Lung (tissue), 12 donors: ENCODE measurements around the gene DOP1A. TPM values are rescaled to one million over a fixed set of nuclear protein-coding genes. Genes with fewer than 3 reads are reported as not detected.

Experiments used
- ATAC-seq: fragments of 200-7000 bp; cut with Tn5 transposase; one replicate; pipeline ENCODE4 v1.9.1; 2020; ENCODE audit warnings: moderate number of reproducible peaks; ENCODE audit not compliant: insufficient read depth, low FRiP score
- DNase-seq, 3 donors: peaks; one replicate each; pipeline ENCODE4 v3.0.0-alpha.2; 2013 to 2017
- H3K27ac ChIP-seq, 2 donors: one replicate each; pipeline ENCODE4 v1.5.1; 2013; ENCODE audit warnings: mild to moderate bottlenecking in 2 of 2, moderate library complexity in 2 of 2, control low read depth in 1 of 2, inconsistent platforms in 1 of 2, low read depth in 1 of 2, low read length in 1 of 2
- H3K27me3 ChIP-seq, 3 donors: one replicate each; pipeline ENCODE4 v1.5.1; 2013; ENCODE audit warnings: low read length in 2 of 3; ENCODE audit not compliant: control insufficient read depth in 3 of 3, insufficient read depth in 3 of 3
- H3K36me3 ChIP-seq, 4 donors: one replicate each; pipeline ENCODE4 v1.5.1; 2013; ENCODE audit warnings: low read length in 4 of 4, mild to moderate bottlenecking in 1 of 4, moderate library complexity in 1 of 4; ENCODE audit not compliant: control insufficient read depth in 4 of 4, insufficient read depth in 4 of 4
- H3K4me1 ChIP-seq, 5 donors: one replicate each; pipeline ENCODE4 v1.5.1; 2013; ENCODE audit warnings: low read length in 5 of 5, mild to moderate bottlenecking in 2 of 5, moderate library complexity in 1 of 5; ENCODE audit not compliant: control insufficient read depth in 5 of 5, insufficient read depth in 5 of 5
- H3K4me3 ChIP-seq: one replicate; pipeline ENCODE4 v1.5.1; 2013; ENCODE audit warnings: mild to moderate bottlenecking, control low read depth, moderate library complexity
- H3K9ac ChIP-seq, 2 donors: one replicate each; pipeline ENCODE4 v1.5.1; 2013; ENCODE audit warnings: low read length in 2 of 2, control low read depth in 1 of 2; ENCODE audit not compliant: insufficient read depth in 1 of 2
- H3K9me3 ChIP-seq, 4 donors: one replicate each; pipeline ENCODE4 v1.5.1; 2013; ENCODE audit warnings: low read length in 3 of 4, mild to moderate bottlenecking in 1 of 4, moderate library complexity in 1 of 4; ENCODE audit not compliant: control insufficient read depth in 4 of 4, insufficient read depth in 3 of 4
- WGBS, 2 donors: extraction: QIAGEN DNeasy Blood & Tissue Kit; methylation state at CpG; one replicate each; pipeline ENCODE4 v1.1.7; 2013; 5-methylcytosine and 5-hydroxymethylcytosine counted together
- polyA plus RNA-seq, 2 donors: library from polyadenylated mRNA; stranded (reverse); fragments of 200-250 nt; gene quantifications; one replicate each; pipeline ENCODE4 v1.2.1, GENCODE V29; 2013
- total RNA-seq, 2 donors: library from RNA; depleted of rRNA in 1 of 2; stranded (reverse); fragments of >200 nt in 1 of 2; gene quantifications; one replicate each; pipeline ENCODE4 v1.2.1, GENCODE V29; 2014 to 2021
- TF ChIP-seq, protein P1 (sequence below): IDR thresholded peaks from 2 replicates; pipeline ENCODE4 v1.5.1; 2012; ENCODE audit warnings: mild to moderate bottlenecking; ENCODE audit errors: control extremely low read depth, extremely low read depth
- donor health status: control.
- donor health status: control.
- donor health status: Bipolar disorder and iron deficiency.
- donor health status: healthy.
- donor health status: DM: yes; HTN: yes; CAD: no.

Gene DOP1A
- total and polyA plus RNA-seq, 4 donors: 5.0 to 64.7 (median 13.1) TPM

DNA sequence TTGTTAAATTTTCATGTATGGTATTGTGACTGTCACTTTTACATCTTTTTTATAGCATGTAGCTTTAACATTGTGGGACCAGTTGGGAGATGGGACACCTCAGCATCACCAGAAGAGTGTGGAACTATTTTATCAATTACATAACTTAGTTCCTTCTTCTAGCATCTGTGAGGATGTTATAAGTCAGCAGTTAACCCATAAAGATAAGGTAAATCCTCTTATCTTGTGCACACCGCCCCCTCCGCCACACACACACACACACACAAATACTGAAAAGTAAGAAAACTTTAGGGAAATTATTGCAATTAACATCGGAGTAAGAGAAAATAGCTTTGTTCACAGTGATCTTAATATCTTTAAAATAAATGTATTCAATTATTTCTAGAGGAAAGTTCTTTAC is 64.7 kb downstream of the DOP1A start:
- H3K9ac ChIP-seq: no peak overlapping the region
- H3K27ac ChIP-seq: no peak overlapping the region
- no peak overlapping the region for H3K4me3 ChIP-seq
- ATAC-seq (no peak), DNase-seq (no peak)
- WGBS, 2 donors: 94% methylated on average over 3 of the region's 3 CpGs
- no peaks in the 10 kb centered on the region for H3K9me3 ChIP-seq
- H3K4me1 ChIP-seq: no peaks in the 10 kb centered on the region
- TF ChIP-seq, protein P1, sequence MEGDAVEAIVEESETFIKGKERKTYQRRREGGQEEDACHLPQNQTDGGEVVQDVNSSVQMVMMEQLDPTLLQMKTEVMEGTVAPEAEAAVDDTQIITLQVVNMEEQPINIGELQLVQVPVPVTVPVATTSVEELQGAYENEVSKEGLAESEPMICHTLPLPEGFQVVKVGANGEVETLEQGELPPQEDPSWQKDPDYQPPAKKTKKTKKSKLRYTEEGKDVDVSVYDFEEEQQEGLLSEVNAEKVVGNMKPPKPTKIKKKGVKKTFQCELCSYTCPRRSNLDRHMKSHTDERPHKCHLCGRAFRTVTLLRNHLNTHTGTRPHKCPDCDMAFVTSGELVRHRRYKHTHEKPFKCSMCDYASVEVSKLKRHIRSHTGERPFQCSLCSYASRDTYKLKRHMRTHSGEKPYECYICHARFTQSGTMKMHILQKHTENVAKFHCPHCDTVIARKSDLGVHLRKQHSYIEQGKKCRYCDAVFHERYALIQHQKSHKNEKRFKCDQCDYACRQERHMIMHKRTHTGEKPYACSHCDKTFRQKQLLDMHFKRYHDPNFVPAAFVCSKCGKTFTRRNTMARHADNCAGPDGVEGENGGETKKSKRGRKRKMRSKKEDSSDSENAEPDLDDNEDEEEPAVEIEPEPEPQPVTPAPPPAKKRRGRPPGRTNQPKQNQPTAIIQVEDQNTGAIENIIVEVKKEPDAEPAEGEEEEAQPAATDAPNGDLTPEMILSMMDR: no peak
- no peaks in the 10 kb centered on the region for H3K27me3 ChIP-seq
- peaks cover 9 to 35% (median 25%) of the 10 kb centered on the region in 4 donors for H3K36me3 ChIP-seq

DNA sequence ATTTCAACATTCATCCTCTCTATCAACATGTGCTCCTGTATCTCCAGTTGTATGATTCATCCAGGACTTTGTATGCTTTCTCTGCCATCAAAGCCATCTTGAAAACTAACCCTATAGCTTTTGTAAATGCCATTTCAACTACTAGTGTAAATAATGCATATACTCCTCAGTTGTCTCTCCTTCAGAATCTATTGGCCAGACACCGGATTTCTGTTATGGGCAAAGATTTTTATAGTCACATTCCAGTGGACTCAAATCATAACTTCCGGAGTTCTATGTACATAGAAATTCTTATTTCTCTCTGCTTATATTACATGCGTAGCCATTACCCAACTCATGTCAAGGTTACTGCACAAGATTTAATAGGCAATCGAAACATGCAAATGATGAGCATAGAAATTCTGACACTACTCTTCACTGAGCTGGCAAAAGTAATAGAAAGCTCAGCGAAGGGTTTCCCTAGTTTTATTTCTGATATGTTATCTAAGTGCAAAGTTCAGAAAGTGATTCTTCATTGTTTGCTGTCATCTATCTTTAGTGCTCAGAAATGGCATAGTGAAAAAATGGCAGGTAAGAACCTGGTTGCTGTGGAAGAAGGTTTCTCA is 70.7 kb downstream of the DOP1A start:
- no peaks in the 10 kb centered on the region for H3K4me1 ChIP-seq
- H3K9me3 ChIP-seq: no peaks in the 10 kb centered on the region
- no peak overlapping the region for H3K4me3 ChIP-seq
- no peak overlapping the region for H3K27ac ChIP-seq
- DNase-seq: no peak
- no peaks in the 10 kb centered on the region for H3K27me3 ChIP-seq
- no peak for ATAC-seq
- peaks cover 6 to 37% (median 21%) of the 10 kb centered on the region in 4 donors for H3K36me3 ChIP-seq
- WGBS, 2 donors: 94 to 98% methylated on average over 5 of the region's 5 CpGs
- TF ChIP-seq, protein P1: no peak
- H3K9ac ChIP-seq: no peak overlapping the region

DNA sequence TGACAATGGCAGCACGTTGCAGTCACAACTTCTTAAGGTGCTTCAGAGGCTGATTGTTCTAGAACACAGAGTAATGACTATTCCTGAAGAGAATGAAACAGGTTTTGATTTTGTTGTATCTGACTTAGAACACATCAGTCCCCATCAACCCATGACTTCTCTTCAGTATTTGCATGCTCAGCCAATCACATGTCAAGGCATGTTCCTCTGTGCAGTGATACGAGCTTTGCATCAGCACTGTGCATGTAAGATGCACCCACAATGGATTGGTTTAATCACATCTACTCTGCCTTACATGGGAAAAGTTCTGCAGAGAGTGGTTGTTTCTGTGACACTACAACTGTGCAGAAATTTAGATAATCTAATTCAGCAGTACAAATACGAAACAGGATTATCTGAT is 71.3 kb downstream of the DOP1A start:
- Histone ChIP-seq H3K36me3 (peaks cover 6 to 37% (median 22%) of the 10 kb centered on the region in 4 donors), H3K9me3 (no peaks in the 10 kb centered on the region), H3K27ac (no peak overlapping the region), H3K4me3 (no peak overlapping the region), H3K4me1 (no peaks in the 10 kb centered on the region), H3K9ac (no peak overlapping the region), H3K27me3 (no peaks in the 10 kb centered on the region)
- TF ChIP-seq, protein P1: no peak
- WGBS, 2 donors: 90 to 97% methylated on average over 3 of the region's 3 CpGs
- ATAC-seq (no peak), DNase-seq (no peak)

DNA sequence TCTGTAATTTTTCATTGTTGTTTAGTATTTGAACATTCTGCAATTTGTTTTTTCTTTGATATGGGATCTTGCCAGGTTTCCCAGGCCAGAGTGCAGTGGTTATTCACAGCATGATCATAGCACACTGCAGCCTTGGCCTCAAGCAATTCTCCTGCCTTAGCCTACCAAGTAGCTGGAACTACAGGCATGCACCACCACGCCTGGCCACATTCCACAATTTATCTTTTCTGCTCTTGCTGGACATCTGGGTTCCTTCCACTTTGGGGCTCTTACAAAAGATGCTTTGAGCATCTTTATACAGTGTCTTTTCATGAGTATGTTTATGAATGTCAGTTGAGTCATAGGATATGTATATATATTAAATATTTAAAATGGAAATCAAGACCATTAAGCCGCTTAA is 83.6 kb downstream of the DOP1A start:
- TF ChIP-seq, protein P1: no peak
- Histone ChIP-seq H3K9me3 (no peaks in the 10 kb centered on the region), H3K27me3 (no peaks in the 10 kb centered on the region), H3K36me3 (peaks cover 0 to 27% (median 8%) of the 10 kb centered on the region in 4 donors), H3K27ac (no peak overlapping the region), H3K9ac (no peak overlapping the region), H3K4me1 (peaks cover 0 to 4% (median 0%) of the 10 kb centered on the region in 5 donors), H3K4me3 (no peak overlapping the region)
- WGBS, 2 donors: 97 to 99% methylated on average over 2 of the region's 2 CpGs
- no peak for DNase-seq
- no peak for ATAC-seq
